Measurements from ENCODE around the gene KCNJ5.

The KCNJ5 gene

DNA sequence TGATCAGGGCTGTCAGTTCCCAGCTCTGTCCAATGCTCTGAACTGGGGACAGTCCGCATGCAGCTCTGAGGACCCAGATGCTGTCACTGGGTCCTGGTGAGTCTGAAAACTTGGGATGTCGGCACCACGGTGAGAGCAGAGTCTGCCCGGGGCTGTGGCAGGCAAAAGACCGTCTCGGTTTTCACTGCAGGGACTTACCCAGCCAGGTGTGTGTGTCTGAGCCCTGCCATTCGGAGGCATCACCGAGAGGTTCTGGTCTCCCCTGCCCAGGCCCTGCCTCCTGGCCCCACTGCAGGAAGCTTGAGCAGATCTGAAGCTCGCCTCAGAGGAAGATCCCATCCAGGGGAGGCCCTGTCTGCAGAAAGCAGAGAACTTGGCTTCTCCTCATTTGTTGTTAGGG is 46.3 kb downstream of the KCNJ5 start:
- TF ChIP-seq, protein P1, sequence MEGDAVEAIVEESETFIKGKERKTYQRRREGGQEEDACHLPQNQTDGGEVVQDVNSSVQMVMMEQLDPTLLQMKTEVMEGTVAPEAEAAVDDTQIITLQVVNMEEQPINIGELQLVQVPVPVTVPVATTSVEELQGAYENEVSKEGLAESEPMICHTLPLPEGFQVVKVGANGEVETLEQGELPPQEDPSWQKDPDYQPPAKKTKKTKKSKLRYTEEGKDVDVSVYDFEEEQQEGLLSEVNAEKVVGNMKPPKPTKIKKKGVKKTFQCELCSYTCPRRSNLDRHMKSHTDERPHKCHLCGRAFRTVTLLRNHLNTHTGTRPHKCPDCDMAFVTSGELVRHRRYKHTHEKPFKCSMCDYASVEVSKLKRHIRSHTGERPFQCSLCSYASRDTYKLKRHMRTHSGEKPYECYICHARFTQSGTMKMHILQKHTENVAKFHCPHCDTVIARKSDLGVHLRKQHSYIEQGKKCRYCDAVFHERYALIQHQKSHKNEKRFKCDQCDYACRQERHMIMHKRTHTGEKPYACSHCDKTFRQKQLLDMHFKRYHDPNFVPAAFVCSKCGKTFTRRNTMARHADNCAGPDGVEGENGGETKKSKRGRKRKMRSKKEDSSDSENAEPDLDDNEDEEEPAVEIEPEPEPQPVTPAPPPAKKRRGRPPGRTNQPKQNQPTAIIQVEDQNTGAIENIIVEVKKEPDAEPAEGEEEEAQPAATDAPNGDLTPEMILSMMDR (conservative IDR thresholded peaks at IDR 0.05; ENCODE audit: low read depth): no peak
- no peak overlapping the region for H3K27ac ChIP-seq
- CTCF ChIA-PET: no interaction called here
- no peak for DNase-seq (ENCODE audit: low spot score)
- POLR2A ChIA-PET (ENCODE audit: low non-redundant PET): no interaction called here

DNA sequence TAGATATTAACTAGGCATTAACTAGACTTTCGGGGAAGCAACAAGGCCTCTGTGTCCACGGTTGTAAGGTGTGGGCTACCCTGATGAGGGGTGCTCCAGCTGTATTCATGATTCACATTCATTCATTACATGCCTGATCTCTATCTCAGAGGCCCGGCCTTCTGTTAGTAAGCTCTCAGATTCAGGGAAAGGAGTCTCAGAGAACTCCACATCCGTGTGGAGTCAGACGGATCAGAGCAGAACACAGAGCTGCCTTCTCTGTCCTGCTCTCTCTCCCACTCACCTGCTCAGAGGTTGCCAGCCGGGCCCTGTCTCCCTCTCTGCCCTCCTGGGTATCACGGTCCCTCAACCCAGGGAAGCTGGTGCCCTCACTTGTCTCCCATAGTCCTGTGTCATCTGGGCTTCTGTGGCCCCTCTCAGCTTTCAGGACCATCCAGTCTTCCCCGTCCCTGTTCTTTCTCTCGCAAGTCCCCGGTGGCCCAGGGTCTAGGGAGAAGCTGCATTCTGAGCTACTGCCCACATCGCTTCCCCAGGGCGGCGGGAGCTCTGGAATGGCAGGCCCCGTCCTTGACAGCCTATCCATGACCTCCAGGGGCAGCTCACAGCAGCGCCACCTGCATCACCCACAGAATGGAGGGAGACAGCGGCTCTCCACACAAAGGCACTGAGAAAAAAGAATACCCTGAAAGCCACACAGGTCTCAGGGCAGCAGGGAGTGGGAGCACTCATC is 47.2 kb downstream of the KCNJ5 start:
- ChIA-PET POLR2A (ENCODE audit: low non-redundant PET) (no interaction called here), CTCF (no interaction called here)
- TF ChIP-seq, protein P1 (conservative IDR thresholded peaks at IDR 0.05; ENCODE audit: low read depth): no peak
- no peak overlapping the region for H3K27ac ChIP-seq
- no peak for DNase-seq (ENCODE audit: low spot score)

DNA sequence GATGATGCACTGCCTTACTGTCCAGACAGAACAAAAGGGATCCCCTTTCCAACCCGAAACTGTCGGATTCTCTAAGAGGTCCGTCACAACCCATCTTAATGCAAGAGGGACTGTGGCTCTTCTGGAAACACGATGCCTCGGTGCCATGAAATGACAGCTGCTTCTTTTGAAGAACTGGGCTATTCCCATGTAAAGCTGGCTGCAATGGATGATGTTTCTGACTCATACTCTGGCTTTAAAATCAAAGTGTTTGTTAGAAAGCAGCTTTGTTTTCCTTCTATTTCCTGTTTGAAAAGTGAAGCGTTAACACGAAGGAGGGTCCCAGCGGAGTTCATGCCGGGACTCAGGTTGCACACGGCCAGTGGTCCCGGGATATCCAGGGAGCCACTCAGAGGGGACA is 48.4 kb downstream of the KCNJ5 start:
- H3K27ac ChIP-seq: peak overlapping the region; percentile 93
- no peak for DNase-seq (ENCODE audit: low spot score)
- ChIA-PET CTCF (interaction anchor here (0.6 to 0.8 kb wide), 2 partner anchors 17 to 53 kb away, joined by 3 read pairs; no protein-coding TSS in a partner anchor), POLR2A (ENCODE audit: low non-redundant PET) (no interaction called here)
- TF ChIP-seq, protein P1 (conservative IDR thresholded peaks at IDR 0.05; ENCODE audit: low read depth): no peak

DNA sequence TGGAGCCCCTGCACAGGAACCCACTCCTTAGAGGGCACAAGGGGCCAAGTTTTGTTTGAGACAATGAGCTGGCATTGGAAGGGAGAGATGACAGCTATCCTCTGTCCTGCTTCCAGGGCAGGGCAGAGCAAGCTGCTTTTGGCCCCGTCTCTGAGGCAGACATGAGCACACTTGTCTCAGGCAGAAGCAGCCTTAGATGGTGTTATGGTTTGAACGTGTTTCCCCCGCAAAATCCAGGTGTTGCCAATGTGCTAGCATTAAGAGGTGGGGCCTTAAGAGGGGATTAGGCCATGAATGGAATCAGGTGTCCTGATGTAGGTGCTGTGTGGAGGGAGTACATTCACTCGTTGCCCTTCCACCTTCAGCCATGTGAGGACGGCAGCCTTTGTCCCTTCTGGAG is 49.0 kb downstream of the KCNJ5 start:
- TF ChIP-seq, protein P1 (conservative IDR thresholded peaks at IDR 0.05; ENCODE audit: low read depth): no peak
- H3K27ac ChIP-seq: peak overlapping the region; percentile 93
- POLR2A ChIA-PET (ENCODE audit: low non-redundant PET): interaction anchor here (0.8 kb wide), 1 partner anchor 37 kb away, joined by 5 read pairs; no protein-coding TSS in a partner anchor
- DNase-seq (ENCODE audit: low spot score): peak; percentile 31
- CTCF ChIA-PET: interaction anchor here (0.6 to 1.6 kb wide), 3 partner anchors 9 to 53 kb away, joined by 3 to 5 read pairs (median 3); no protein-coding TSS in a partner anchor

DNA sequence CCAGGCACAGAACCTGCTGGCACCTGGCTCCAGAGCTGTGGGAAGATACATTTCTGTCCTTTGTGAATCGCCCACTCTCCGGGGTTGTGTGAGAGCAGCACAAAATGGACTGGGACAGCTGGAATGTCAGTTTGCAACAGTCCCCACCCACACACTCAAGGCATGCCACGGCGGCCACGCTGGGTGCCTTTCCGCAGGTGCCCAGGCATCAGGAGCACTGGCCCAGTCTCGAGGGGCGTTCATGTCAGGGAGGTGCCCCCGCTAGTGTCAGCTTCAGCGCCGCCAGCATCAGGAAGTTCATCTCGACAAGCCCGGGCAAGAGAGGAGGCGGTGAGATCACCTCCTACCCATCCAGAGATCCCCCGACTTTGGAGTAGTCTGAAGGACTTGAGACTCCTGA is 49.4 kb downstream of the KCNJ5 start:
- ChIA-PET CTCF (interaction anchor here (0.8 to 1.6 kb wide), 3 partner anchors 8 to 16 kb away, joined by 3 to 5 read pairs (median 4); no protein-coding TSS in a partner anchor), POLR2A (ENCODE audit: low non-redundant PET) (interaction anchor here (0.8 kb wide), 1 partner anchor 37 kb away, joined by 5 read pairs; no protein-coding TSS in a partner anchor)
- TF ChIP-seq, protein P1 (conservative IDR thresholded peaks at IDR 0.05; ENCODE audit: low read depth): no peak
- peak; percentile 78 for DNase-seq (ENCODE audit: low spot score)
- H3K27ac ChIP-seq: peak overlapping the region; percentile 93

DNA sequence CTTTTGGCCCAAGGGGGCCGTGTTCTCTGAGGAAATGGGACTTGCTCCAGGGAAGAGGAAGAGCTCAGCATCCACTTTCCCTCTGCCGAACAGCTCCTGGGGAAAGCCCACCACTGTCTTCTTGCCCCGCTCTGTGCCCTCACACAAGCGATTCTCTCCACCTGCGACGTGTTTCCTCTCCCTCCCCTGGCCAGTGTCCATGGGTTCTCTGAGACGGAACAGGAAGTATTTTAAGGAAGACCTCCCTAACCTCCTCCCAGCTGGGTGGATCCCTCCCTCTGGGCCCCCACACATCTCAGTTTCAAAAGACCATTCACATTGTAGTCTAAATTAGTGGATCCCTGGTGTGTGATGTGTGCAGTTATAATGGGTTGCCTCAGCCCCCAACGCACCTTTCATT is 50.0 kb downstream of the KCNJ5 start:
- ChIA-PET CTCF (interaction anchor here (1.1 to 1.6 kb wide), 2 partner anchors 8 to 15 kb away, joined by 4 to 5 read pairs; no protein-coding TSS in a partner anchor), POLR2A (ENCODE audit: low non-redundant PET) (interaction anchor here (0.8 kb wide), 1 partner anchor 38 kb away, joined by 5 read pairs; no protein-coding TSS in a partner anchor)
- peak overlapping the region; percentile 93 for H3K27ac ChIP-seq
- TF ChIP-seq, protein P1 (conservative IDR thresholded peaks at IDR 0.05; ENCODE audit: low read depth): no peak
- no peak for DNase-seq (ENCODE audit: low spot score)

Measured in RWPE1 (cell line).